Endothelial cell of umbilical vein (primary cell): ENCODE measurements around the gene EFCC1. TPM values are rescaled to one million over a fixed set of nuclear protein-coding genes. Genes with fewer than 3 reads are reported as not detected.

ENCODE experiments used
- BruUV-seq: library from RNA; stranded (reverse); fragments of 400-500 nt; replicated peaks from 2 replicates; lab custom pipeline; 2021; lab: Mats Ljungman, UMichigan
- CTCF ChIA-PET: fragments of 300-600, 350-600 bp; sonication (Branson Sonifier 250); formaldehyde crosslinking; loops from one replicate; lab custom pipeline; 2021; ENCODE audit warnings: antibody characterized with exemption, inconsistent platforms; lab: Charles Lee
- POLR2A ChIA-PET: fragments of 300-600, 350-600 bp; sonication (Branson Sonifier 250); formaldehyde crosslinking; loops from one replicate; lab custom pipeline; 2021; ENCODE audit warnings: antibody characterized with exemption, inconsistent platforms; lab: Charles Lee
- DNase-seq: peaks from one replicate; pipeline ENCODE4 v3.0.0-alpha.2; 2011; ENCODE audit warnings: low read depth, low spot score
- FAIRE-seq: peaks from 2 replicates; lab custom pipeline; 2011; peaks lifted over from hg19 to GRCh38; lab: Jason Lieb, UNC
- H2AFZ ChIP-seq: 2 replicates; pipeline ENCODE4 v1.6.0; 2012; ENCODE audit warnings: low read depth, low read length, control low read depth, inconsistent platforms
- H3K27ac ChIP-seq: 2 replicates; pipeline ENCODE4 v1.5.1; 2011; ENCODE audit warnings: low read depth, mild to moderate bottlenecking, control low read depth, low read length, moderate library complexity; ENCODE audit not compliant: insufficient read depth
- H3K27me3 ChIP-seq, 2 experiments: 2 replicates each; pipeline versions ENCODE4 v1.6.0 to v1.6.1; 2011; ENCODE audit warnings: low read length in 2 of 2, mixed read lengths in 1 of 2; ENCODE audit not compliant: control insufficient read depth in 2 of 2, insufficient read depth in 2 of 2
- H3K36me3 ChIP-seq, 2 experiments: 2 replicates in 1 of 2; 3 replicates in 1 of 2; pipeline ENCODE4 v1.5.1; 2011; ENCODE audit warnings: low read length in 2 of 2, mild to moderate bottlenecking in 1 of 2, moderate library complexity in 1 of 2; ENCODE audit not compliant: control insufficient read depth in 2 of 2, insufficient read depth in 2 of 2; ENCODE audit errors: extremely low read depth in 1 of 2
- H3K4me1 ChIP-seq: 3 replicates; pipeline ENCODE4 v1.5.1; 2011; ENCODE audit warnings: mild to moderate bottlenecking, low read length; ENCODE audit not compliant: control insufficient read depth, insufficient read depth; ENCODE audit errors: extremely low read depth
- H3K4me2 ChIP-seq: 2 replicates; pipeline ENCODE4 v1.6.1; 2011; ENCODE audit warnings: low read length, control low read depth, mixed read lengths; ENCODE audit not compliant: insufficient read depth
- H3K4me3 ChIP-seq, 3 experiments: fragments of 200-600 bp in 1 of 3; sonication (generic), shearing (Covaris generic) in 1 of 3; replicated peaks in 1 of 3; 2 replicates each; pipeline ENCODE4 v1.5.1; 2011 to 2016; ENCODE audit warnings: control low read depth in 3 of 3, low read length in 3 of 3, mild to moderate bottlenecking in 2 of 3, inconsistent platforms in 1 of 3, low read depth in 1 of 3, moderate library complexity in 1 of 3; ENCODE audit not compliant: insufficient read depth in 1 of 3
- H3K79me2 ChIP-seq: 2 replicates; pipeline ENCODE4 v1.6.0; 2012; ENCODE audit warnings: low read length, inconsistent platforms; ENCODE audit not compliant: control insufficient read depth, insufficient read depth
- H3K9ac ChIP-seq: replicated peaks from 2 replicates; pipeline ENCODE3; 2011; ENCODE audit warnings: low read length, control low read depth; ENCODE audit not compliant: insufficient read depth; ENCODE audit errors: extremely low read depth
- H3K9me1 ChIP-seq: replicated peaks from 3 replicates; pipeline ENCODE4 v1.6.0; 2011; ENCODE audit warnings: mild to moderate bottlenecking, low read length; ENCODE audit not compliant: control insufficient read depth, insufficient read depth; ENCODE audit errors: extremely low read depth
- H3K9me3 ChIP-seq: replicated peaks from 2 replicates; pipeline ENCODE4 v1.5.1; 2012; ENCODE audit warnings: low read length, inconsistent platforms; ENCODE audit not compliant: control insufficient read depth, insufficient read depth
- H4K20me1 ChIP-seq: replicated peaks from 2 replicates; pipeline ENCODE3; 2011; ENCODE audit warnings: mild to moderate bottlenecking, low read length; ENCODE audit not compliant: control insufficient read depth, insufficient read depth; ENCODE audit errors: extremely low read depth
- CTCF ChIP-seq, 2 donors: IDR thresholded peaks; 1 replicate in 1 of 2; 2 replicates in 1 of 2; pipeline ENCODE4 v1.5.1; 2011; ENCODE audit warnings: low read length in 2 of 2, mild to moderate bottlenecking in 2 of 2, moderate library complexity in 2 of 2, control low read depth in 1 of 2, inconsistent platforms in 1 of 2, low read depth in 1 of 2; ENCODE audit not compliant: insufficient read depth in 1 of 2; ENCODE audit errors: extremely low read depth in 1 of 2
- EZH2 ChIP-seq: IDR thresholded peaks from 2 replicates; pipeline ENCODE4 v1.6.1; 2012; ENCODE audit warnings: borderline replicate concordance, low read depth, mild to moderate bottlenecking, moderate library complexity, low read length, inconsistent platforms; ENCODE audit not compliant: severe bottlenecking
- MAX ChIP-seq: IDR thresholded peaks from 2 replicates; pipeline ENCODE4 v1.6.1; 2011; ENCODE audit not compliant: insufficient read depth, insufficient read length
- dilution Hi-C: fragments of 300-500 bp; cut with MboI; formaldehyde crosslinking; loops from one replicate; pipeline ENCODE4 v1.15.0; 2019; ENCODE audit warnings: low sequenced_read_pairs; ENCODE audit not compliant: extremely low pct_ligation_motif_present
- intact Hi-C: fragments of 100-400 bp; cut with micrococcal nuclease; formaldehyde crosslinking; loops from one replicate; pipeline ENCODE4 v1.10.0; 2022
- polyA plus RNA-seq, 4 experiments: library from polyadenylated mRNA; depleted of rRNA in 3 of 4; stranded (reverse) in 3 of 4; unstranded in 1 of 4; fragments of >200 nt; gene quantifications; 2 replicates each; pipeline versions ENCODE4 v1.2.1 to v1.2.3, GENCODE V29; 2011 to 2012; ENCODE audit warnings: missing spikeins in 1 of 4
- total RNA-seq: library from RNA; stranded (reverse); gene quantifications from 2 replicates; pipeline ENCODE4 v1.2.3, GENCODE V29; 2021

Gene EFCC1
- total and polyA plus RNA-seq, 2 donors (not counting 3 experiments of a cell fraction or from before 2014, with no cell fraction given): 0.73 to 1.3 TPM

GRCh38 chr3:129003578-129004112 is 2.5 kb downstream of the EFCC1 start:
- intact Hi-C loops: no loop called here
- no TSS peak for BruUV-seq

More at GRCh38 chr3:129003578-129004112, 2.5 kb downstream of the EFCC1 start:
- Histone ChIP-seq H3K27ac (no peak overlapping the region), H3K36me3 (no peaks in the 10 kb centered on the region), H3K9ac (no peak overlapping the region), H2AFZ (peak overlapping the region; percentile 39), H3K4me3 (no peak overlapping the region), H3K4me1 (peaks cover 15% of the 10 kb centered on the region), H3K4me2 (no peak overlapping the region), H3K27me3 (peaks cover 26 to 45% of the 10 kb centered on the region in 2 experiments), H3K9me1 (no peaks in the 10 kb centered on the region), H3K79me2 (no peaks in the 10 kb centered on the region), H3K9me3 (no peaks in the 10 kb centered on the region), H4K20me1 (no peaks in the 10 kb centered on the region)
- no peak for FAIRE-seq
- ChIA-PET CTCF (interaction anchor here (1.2 to 3.2 kb wide), 4 partner anchors 12 to 49 kb away, joined by 3 to 26 read pairs (median 14); no protein-coding TSS in a partner anchor), POLR2A (no interaction called here)
- TF ChIP-seq MAX (no peak), EZH2 (peak; percentile 81), CTCF (IDR thresholded peaks at IDR 0.05; ENCODE audit: extremely low read depth in 1 of 2, insufficient read depth in 1 of 2, low read depth in 1 of 2, low read length in 2 of 2) (peak in 1 of 2 donors; percentile 12)
- dilution Hi-C loops: no loop called here
- DNase-seq: no peak
